RCC 7860 (cell line): Measurements from ENCODE around the gene LINC00632.
A peak's percentile ranks its signal among the peaks of the same experiment; 100 is the strongest.

Source experiments
- DNase-seq: peaks from one replicate; pipeline ENCODE4 v3.0.0-alpha.2; 2015; ENCODE audit warnings: low spot score
- FAIRE-seq: peaks from 2 replicates; lab custom pipeline; 2012; peaks lifted over from hg19 to GRCh38; lab: Jason Lieb, UNC

Gene LINC00632

DNA sequence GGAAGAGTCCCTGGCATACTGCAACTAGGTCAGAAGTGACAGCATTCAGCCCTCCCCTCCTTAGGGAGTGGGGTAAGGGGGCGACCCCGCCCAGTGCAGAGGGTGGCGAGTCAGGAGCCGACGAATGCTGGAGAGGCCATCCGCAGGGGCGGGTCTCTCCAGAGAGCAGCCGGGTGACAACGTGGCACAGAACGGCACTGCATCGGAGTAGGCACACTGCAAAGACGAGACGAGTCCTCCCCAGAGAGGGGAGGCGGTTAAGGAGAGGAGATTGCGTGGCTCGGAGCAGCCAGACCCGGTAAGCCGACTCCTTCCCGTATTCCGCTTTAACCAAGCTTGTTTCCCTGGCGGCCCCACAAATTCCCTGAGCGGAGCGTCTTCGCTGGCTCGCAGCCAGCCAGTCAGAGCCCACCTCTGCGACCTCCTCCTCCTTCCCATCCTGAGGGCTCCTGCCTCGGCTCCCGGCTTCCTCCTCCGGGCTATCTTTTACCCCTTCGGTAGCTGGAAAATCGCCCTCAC is 54.9 kb downstream of the LINC00632 start:
- no peak for FAIRE-seq
- DNase-seq = no peak

- DNase-seq (no peak), FAIRE-seq (no peak)
These were observed 55.7 kb downstream of the LINC00632 start for GRCh38 chrX:140765043-140765784.

DNA sequence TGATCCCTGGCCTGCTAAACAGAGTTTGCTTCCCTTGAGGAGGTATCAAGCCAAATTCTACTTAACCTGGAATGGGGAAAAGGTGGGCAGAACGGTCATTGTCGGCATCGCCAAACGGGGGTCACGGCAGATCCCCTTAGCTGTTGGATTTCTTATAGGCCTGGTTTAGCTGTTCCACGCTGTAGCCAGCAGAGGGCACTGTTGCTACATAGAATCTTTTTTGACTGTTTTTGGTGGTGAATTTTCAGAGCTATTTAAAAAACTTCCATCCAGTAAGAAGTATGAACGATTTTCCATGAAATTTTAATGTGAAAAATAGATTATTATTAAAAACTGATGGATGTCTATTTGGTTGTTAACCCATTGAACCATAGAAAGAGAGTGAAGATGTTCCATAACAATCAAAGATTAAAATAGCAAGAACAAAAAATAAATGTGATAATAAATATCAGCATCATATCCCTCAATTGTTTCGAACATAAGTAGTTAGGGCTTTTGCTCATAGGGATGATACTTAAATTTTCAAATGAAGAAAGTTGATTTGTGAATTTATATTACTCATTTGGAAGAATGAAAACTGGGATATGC is 56.6 kb downstream of the LINC00632 start:
- FAIRE-seq (peak; percentile 17), DNase-seq (no peak)

DNA sequence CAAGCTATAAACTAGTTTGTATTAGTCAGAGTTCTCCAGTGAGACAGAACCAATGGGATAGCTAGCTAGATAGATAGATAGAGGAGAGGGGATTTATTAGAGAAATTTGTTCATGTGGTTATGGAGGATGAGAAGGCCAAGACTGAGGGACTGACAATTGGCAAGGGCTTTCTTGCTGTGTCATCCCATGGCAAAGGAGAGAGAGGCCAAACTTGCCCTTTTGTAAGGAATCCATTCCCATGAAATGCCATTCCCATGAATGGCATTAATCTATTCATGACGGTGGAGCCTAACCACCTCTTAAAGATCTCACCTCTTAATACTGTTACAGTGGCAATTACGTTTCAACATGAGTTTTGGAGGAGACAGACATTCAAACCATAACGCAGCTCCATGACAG is 58.1 kb downstream of the LINC00632 start:
- no peak for FAIRE-seq
- no peak for DNase-seq

- no peak for FAIRE-seq
These were observed 65.7 kb downstream of the LINC00632 start for GRCh38 chrX:140775211-140775610.

GRCh38 chrX:140776320-140776719 is 66.8 kb downstream of the LINC00632 start:
- no peak for DNase-seq
- FAIRE-seq = no peak

More at GRCh38 chrX:140775211-140775610, 65.7 kb downstream of the LINC00632 start:
- no peak for DNase-seq

GRCh38 chrX:140794642-140795041 is 85.1 kb downstream of the LINC00632 start:
- FAIRE-seq (no peak), DNase-seq (no peak)

DNA sequence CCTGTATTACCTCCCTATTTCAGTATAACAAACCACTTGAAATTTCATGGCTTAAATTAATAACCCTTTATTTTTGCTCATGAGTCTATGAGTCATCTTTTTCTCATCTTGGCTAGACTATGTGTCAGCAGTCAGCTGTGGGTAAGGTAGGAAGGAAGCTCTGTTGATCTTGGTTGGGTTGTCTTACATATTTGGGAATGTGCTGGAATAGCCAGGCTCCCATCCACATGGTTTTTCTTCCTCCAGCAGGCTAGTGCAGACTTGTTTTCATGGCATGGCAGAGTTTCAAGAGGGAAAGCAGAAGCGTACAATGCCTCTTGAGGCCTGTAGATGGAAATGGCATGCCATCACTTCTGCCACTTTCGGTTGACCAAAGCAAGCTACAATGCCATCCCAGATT is 89.7 kb downstream of the LINC00632 start:
- FAIRE-seq = no peak

DNA sequence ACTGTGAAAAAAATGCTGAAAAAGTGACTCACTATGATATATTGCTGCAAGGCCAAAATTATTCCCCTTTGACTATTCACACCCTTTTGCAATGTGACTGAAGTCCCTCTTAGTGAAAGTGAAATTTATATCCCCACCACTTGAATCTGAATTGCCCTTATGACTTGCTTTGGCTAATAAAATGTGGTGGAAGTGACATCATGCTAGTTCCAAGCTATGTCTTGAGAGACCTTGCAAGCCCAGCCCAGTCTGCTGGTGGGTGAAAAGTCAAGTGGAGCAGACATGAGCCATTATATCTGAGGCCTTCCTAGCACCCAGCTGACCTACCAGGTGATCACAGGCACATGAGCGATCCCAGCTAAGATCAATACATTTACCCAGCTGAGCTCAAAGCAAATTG is 94.7 kb downstream of the LINC00632 start:
- DNase-seq = no peak
- no peak for FAIRE-seq

More for the DNA sequence above, 89.7 kb downstream of the LINC00632 start:
- DNase-seq = no peak

DNA sequence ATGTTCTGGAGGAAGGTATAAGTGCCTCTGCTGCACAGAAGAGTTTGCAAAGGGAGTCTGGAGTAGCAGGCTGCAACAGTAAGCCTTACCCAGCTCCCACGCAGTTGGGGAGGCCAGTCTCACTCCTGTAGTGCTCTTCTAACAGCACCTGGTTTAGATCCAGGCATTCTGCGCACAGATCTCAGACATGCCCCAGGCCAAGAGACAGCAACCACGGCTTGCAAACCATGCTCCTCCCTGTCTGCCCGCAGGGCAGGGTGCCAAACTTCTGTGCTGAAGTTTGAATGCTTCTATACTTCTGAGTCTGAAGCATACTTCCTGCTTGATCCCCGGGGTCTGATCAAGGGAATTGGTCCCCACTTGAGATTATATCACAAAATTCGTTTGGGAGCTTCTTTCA is 106.3 kb downstream of the LINC00632 start:
- FAIRE-seq (no peak), DNase-seq (no peak)

- FAIRE-seq = no peak
- peak; percentile 5 for DNase-seq
These were observed 108.4 kb downstream of the LINC00632 start for GRCh38 chrX:140817943-140818342.

- DNase-seq (no peak), FAIRE-seq (no peak)
These were observed 111.7 kb downstream of the LINC00632 start for GRCh38 chrX:140821280-140821679.

DNA sequence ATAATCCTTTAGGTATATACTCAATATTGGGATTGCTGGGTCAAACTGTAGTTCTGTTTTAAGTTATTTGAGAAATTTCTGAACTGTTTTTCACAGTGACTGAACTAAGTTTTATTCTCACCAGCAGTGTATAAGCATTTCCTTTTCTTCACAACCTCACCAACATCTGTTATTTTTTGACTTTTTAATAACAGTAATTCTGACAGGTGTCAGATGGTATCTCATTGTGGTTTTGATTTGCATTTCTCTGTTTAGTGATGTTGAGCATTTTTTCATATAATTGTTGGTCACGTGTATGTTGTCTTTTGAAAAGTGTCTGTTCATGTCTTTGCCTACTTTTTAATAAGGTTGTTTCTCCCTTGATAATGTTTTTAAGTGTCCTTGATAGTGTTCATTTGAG is 112.6 kb downstream of the LINC00632 start:
- DNase-seq (no peak), FAIRE-seq (no peak)

- DNase-seq (no peak), FAIRE-seq (no peak)
These were observed 113.3 kb downstream of the LINC00632 start for GRCh38 chrX:140822861-140823260.

DNA sequence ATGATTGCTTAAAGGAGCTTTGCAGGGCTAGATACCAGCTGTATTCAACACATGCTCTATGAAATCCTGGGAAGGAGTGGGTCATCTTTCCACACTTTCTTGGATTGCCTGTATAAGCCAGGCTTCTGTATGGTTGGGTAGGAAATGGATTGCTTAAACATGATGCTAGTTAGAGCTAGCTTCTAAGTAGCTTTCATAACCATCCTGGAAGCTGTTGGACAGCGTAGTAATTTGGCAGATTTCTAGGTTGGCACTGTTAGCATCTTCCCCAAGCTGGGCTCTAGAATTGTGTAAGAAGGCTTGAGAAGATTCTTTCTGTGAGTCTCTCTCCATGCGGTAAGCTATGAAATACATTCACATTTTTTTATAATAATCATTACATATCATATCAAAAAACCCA is 127.3 kb downstream of the LINC00632 start:
- FAIRE-seq = no peak
- no peak for DNase-seq
